Mesothelial cell of epicardium (in vitro differentiated cells): Measurements from ENCODE around the gene TBC1D14. TPM values are rescaled to one million over a fixed set of nuclear protein-coding genes. Genes with fewer than 3 reads are reported as not detected.

Experiments
- DNase-seq, 2 experiments: peaks; one replicate each; pipeline ENCODE4 v3.0.0; 2021; ENCODE audit warnings: low spot score in 2 of 2; ENCODE audit not compliant: unreplicated experiment in 2 of 2
- H3K27ac Mint-ChIP-seq: 2 replicates; pipeline ENCODE4 v1.8.0; 2021; ENCODE audit warnings: mixed read lengths
- H3K27me3 Mint-ChIP-seq: 2 replicates; pipeline ENCODE4 v1.8.0; 2021; ENCODE audit warnings: low read depth, mixed read lengths
- H3K36me3 Mint-ChIP-seq: 2 replicates; pipeline ENCODE4 v1.8.0; 2021; ENCODE audit warnings: mixed read lengths
- H3K4me1 Mint-ChIP-seq: 2 replicates; pipeline ENCODE4 v1.8.0; 2021; ENCODE audit warnings: mixed read lengths
- H3K4me3 Mint-ChIP-seq: 2 replicates; pipeline ENCODE4 v1.8.0; 2021; ENCODE audit warnings: mild to moderate bottlenecking, moderate library complexity, mixed read lengths
- H3K9me3 Mint-ChIP-seq: 2 replicates; pipeline ENCODE4 v1.8.0; 2021; ENCODE audit warnings: mixed read lengths
- CTCF ChIP-seq: fragments of 200-600 bp; sonication (generic); IDR thresholded peaks from one replicate; pipeline ENCODE4 v1.5.0; 2021; ENCODE audit warnings: antibody characterized with exemption; ENCODE audit not compliant: unreplicated experiment
- total RNA-seq: library from RNA; stranded (reverse); gene quantifications from 3 replicates; pipeline ENCODE4 v1.2.1, GENCODE V29; 2021

Gene TBC1D14
- total RNA-seq, 1 donor from 2014 or later: 54.5 TPM

- no peaks in the 10 kb centered on the region for H3K4me1 Mint-ChIP-seq
- H3K9me3 Mint-ChIP-seq: no peaks in the 10 kb centered on the region
- no peaks in the 10 kb centered on the region for H3K27me3 Mint-ChIP-seq
- H3K4me3 Mint-ChIP-seq: no peak overlapping the region
- H3K36me3 Mint-ChIP-seq: peaks cover 34% of the 10 kb centered on the region
- DNase-seq: no peak
- H3K27ac Mint-ChIP-seq: no peak overlapping the region
- no peak for TF ChIP-seq CTCF
These were observed 149.2 kb downstream of the TBC1D14 start for GRCh38 chr4:7058792-7059191.

DNA sequence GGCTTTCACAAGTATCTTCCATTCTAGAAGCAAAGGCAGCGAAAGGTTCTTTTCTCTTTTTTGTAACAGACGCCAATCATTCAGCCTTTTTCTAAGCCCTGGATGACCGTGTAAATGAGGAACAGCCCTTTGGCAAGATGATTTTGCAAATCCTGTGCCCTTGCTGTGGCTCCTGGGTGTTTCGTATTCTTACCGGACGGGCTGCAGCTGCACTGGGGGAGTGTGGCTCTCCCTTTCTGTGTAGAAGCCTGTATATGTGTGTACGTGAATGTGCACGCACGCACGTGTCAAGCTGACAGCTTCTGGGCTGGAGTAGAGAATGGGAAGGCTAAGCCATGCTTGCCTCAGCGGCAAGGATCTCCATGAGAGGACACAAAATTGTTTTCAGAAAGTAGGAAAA is 150.0 kb downstream of the TBC1D14 start:
- H3K27me3 Mint-ChIP-seq: no peaks in the 10 kb centered on the region
- H3K9me3 Mint-ChIP-seq: no peaks in the 10 kb centered on the region
- peaks cover 30% of the 10 kb centered on the region for H3K36me3 Mint-ChIP-seq
- no peaks in the 10 kb centered on the region for H3K4me1 Mint-ChIP-seq
- H3K27ac Mint-ChIP-seq: no peak overlapping the region
- DNase-seq: no peak
- H3K4me3 Mint-ChIP-seq: no peak overlapping the region
- TF ChIP-seq CTCF: no peak

DNA sequence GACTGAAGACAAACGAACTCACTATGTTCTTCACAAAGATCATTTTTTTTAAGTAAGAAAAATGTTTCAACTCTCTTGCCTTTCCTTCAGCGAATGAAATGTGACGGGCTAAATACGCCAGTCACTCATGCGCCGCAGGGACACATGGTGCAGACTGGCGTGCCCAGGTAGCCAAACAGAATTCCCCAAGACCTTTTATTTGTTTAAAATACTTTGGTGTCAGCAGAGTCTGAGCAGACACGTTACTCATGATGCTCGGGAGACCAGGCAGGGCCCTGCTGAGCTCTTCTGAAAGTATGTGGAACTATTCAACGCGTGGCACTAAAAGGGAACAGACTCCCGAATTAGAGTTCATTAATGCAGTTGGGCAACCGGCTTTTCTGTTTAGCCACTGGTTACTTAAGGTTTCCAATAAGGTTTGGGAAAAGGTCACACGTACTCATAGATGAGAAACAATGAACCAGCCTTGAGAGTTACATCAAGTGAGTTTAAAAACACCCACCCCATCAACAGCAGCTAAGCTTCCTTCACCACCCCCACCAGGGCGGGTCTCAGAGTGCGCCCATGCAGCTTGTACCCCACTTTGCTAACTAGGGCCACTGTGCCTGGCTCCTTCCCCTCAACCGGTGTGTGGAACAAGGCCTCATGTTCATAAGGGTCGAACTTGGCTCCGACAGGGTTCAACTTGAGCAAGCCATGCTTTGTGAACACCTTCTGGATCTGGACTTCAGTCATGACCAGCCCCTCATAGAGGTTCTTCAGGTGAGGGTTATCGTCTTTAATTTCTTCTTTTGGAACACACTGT is 150.9 kb downstream of the TBC1D14 start:
- Mint-ChIP-seq H3K9me3 (no peaks in the 10 kb centered on the region), H3K36me3 (peaks cover 33% of the 10 kb centered on the region), H3K4me1 (no peaks in the 10 kb centered on the region), H3K27me3 (no peaks in the 10 kb centered on the region), H3K4me3 (no peak overlapping the region), H3K27ac (peak overlapping the region; percentile 26)
- no peak for TF ChIP-seq CTCF
- no peak for DNase-seq

- no peaks in the 10 kb centered on the region for H3K27me3 Mint-ChIP-seq
- H3K4me3 Mint-ChIP-seq: no peak overlapping the region
- no peak overlapping the region for H3K27ac Mint-ChIP-seq
- DNase-seq: no peak
- no peak for TF ChIP-seq CTCF
- peaks cover 31% of the 10 kb centered on the region for H3K36me3 Mint-ChIP-seq
- H3K4me1 Mint-ChIP-seq: peaks cover 5% of the 10 kb centered on the region
- H3K9me3 Mint-ChIP-seq: no peaks in the 10 kb centered on the region
These were observed 152.2 kb downstream of the TBC1D14 start for GRCh38 chr4:7061815-7062214.

- Mint-ChIP-seq H3K36me3 (peaks cover 28% of the 10 kb centered on the region), H3K9me3 (no peaks in the 10 kb centered on the region), H3K27ac (no peak overlapping the region), H3K4me1 (peaks cover 12% of the 10 kb centered on the region), H3K27me3 (no peaks in the 10 kb centered on the region), H3K4me3 (no peak overlapping the region)
- DNase-seq: no peak
- no peak for TF ChIP-seq CTCF
These were observed 153.2 kb downstream of the TBC1D14 start for GRCh38 chr4:7062816-7063215.
